Endothelial cell of umbilical vein (primary cell): Measurements from ENCODE around the gene ZNF407.

Experiments used
- EZH2 ChIP-seq: IDR thresholded peaks from 2 replicates; pipeline ENCODE4 v1.6.1; 2012; ENCODE audit warnings: borderline replicate concordance, low read depth, mild to moderate bottlenecking, moderate library complexity, low read length, inconsistent platforms; ENCODE audit not compliant: severe bottlenecking
- GATA2 ChIP-seq: IDR thresholded peaks from 2 replicates; pipeline ENCODE4 v1.7.0; 2011; ENCODE audit warnings: low read depth, mild to moderate bottlenecking, moderate library complexity, mixed read lengths, low read length; ENCODE audit not compliant: insufficient read length, insufficient read depth
- MYC ChIP-seq: IDR thresholded peaks from one replicate; pipeline ENCODE4 v1.6.1; 2011; ENCODE audit warnings: mild to moderate bottlenecking, low read depth, low read length
- POLR2A ChIP-seq: IDR thresholded peaks from 2 replicates; pipeline ENCODE4 v1.6.1; 2012; ENCODE audit warnings: low read depth, mild to moderate bottlenecking, control low read depth, low read length
- POLR2AphosphoS5 ChIP-seq: IDR thresholded peaks from 2 replicates; pipeline ENCODE4 v1.6.1; 2012; ENCODE audit warnings: low read depth, mild to moderate bottlenecking, control low read depth, low read length, moderate library complexity; ENCODE audit not compliant: insufficient read depth
- TF ChIP-seq, protein P1 (sequence below), 2 donors: IDR thresholded peaks; 1 replicate in 1 of 2; 2 replicates in 1 of 2; pipeline ENCODE4 v1.5.1; 2011; ENCODE audit warnings: low read length in 2 of 2, mild to moderate bottlenecking in 2 of 2, moderate library complexity in 2 of 2, control low read depth in 1 of 2, inconsistent platforms in 1 of 2, low read depth in 1 of 2; ENCODE audit not compliant: insufficient read depth in 1 of 2; ENCODE audit errors: extremely low read depth in 1 of 2
- TF ChIP-seq, protein P2 (sequence below): IDR thresholded peaks from 2 replicates; pipeline ENCODE4 v1.6.1; 2011; ENCODE audit not compliant: insufficient read depth, insufficient read length

DNA sequence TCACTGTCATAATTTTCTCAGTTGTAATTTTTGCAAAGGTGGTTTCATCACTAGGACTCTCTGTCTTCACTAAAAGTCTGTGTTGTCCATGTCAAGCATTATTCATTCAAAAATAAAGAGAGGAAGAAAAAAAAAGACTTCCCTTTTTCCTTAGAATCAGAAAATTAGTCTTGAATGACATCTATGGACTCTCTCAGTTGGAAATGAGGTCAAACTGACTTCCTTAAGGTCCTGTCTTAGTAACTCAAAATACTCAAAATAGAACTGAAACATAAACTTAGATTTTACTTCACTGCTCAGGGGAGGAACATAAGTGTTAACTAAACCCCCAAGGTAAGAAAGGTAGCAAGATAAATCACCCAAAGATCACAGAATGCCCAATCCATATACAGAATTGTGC lies 2.2 kb upstream of the ZNF407 start:
- TF ChIP-seq EZH2 (no peak), POLR2A (no peak), POLR2AphosphoS5 (no peak), GATA2 (no peak), MYC (no peak)
- TF ChIP-seq, protein P1, sequence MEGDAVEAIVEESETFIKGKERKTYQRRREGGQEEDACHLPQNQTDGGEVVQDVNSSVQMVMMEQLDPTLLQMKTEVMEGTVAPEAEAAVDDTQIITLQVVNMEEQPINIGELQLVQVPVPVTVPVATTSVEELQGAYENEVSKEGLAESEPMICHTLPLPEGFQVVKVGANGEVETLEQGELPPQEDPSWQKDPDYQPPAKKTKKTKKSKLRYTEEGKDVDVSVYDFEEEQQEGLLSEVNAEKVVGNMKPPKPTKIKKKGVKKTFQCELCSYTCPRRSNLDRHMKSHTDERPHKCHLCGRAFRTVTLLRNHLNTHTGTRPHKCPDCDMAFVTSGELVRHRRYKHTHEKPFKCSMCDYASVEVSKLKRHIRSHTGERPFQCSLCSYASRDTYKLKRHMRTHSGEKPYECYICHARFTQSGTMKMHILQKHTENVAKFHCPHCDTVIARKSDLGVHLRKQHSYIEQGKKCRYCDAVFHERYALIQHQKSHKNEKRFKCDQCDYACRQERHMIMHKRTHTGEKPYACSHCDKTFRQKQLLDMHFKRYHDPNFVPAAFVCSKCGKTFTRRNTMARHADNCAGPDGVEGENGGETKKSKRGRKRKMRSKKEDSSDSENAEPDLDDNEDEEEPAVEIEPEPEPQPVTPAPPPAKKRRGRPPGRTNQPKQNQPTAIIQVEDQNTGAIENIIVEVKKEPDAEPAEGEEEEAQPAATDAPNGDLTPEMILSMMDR (IDR thresholded peaks at IDR 0.05; ENCODE audit: extremely low read depth in 1 of 2, insufficient read depth in 1 of 2, low read depth in 1 of 2, low read length in 2 of 2) = no peak
- TF ChIP-seq, protein P2, sequence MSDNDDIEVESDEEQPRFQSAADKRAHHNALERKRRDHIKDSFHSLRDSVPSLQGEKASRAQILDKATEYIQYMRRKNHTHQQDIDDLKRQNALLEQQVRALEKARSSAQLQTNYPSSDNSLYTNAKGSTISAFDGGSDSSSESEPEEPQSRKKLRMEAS = no peak
